ENCODE measurements around the gene SULT1A2.
"Not testable (repeated sequence)": the region's sequence is repeated elsewhere in the genome, so short reads cannot be mapped to it uniquely, and the experiment has no call there.

SULT1A2 gene

GRCh38 chr16:28612359-28613280 is 15.8 kb upstream of the SULT1A2 start:
- H4K91ac ChIP-seq (ENCODE audit: low read depth, low read length); H3K4me1 ChIP-seq (ENCODE audit: control insufficient read depth in 1 of 2, insufficient read depth in 2 of 2, low read length in 2 of 2); H3K4me2 ChIP-seq (ENCODE audit: low read length); H4K8ac ChIP-seq (ENCODE audit: low read depth, low read length); H2BK5ac ChIP-seq (ENCODE audit: low read depth, low read length, poor library complexity); H2BK120ac ChIP-seq (ENCODE audit: insufficient read depth, low read length, poor library complexity); H4K12ac ChIP-seq (ENCODE audit: low read depth, low read length); H3K79me1 ChIP-seq (ENCODE audit: low read length); H3K27me3 ChIP-seq (ENCODE audit: insufficient read depth, low read length); H3K4me3 ChIP-seq (ENCODE audit: low read depth, low read length); H3K9me3 ChIP-seq (ENCODE audit: insufficient read depth, low read depth, low read length); H2AK5ac ChIP-seq (ENCODE audit: low read length); DNase-seq; H3K27ac ChIP-seq (ENCODE audit: low read depth, low read length); H3K14ac ChIP-seq (ENCODE audit: low read length); H3K36me3 ChIP-seq (ENCODE audit: control insufficient read depth in 1 of 2, insufficient read depth in 2 of 2, low read length in 2 of 2); H3K9ac ChIP-seq (ENCODE audit: low read length); H3K23ac ChIP-seq (ENCODE audit: low read length); H3K18ac ChIP-seq (ENCODE audit: low read length); H2AFZ ChIP-seq (ENCODE audit: insufficient read depth, low read length, poor library complexity); H3K79me2 ChIP-seq (ENCODE audit: control insufficient read depth, insufficient read depth, low read length, poor library complexity); H3K4ac ChIP-seq (ENCODE audit: low read depth, low read length); H2BK12ac ChIP-seq (ENCODE audit: low read length): not testable (repeated sequence)
- no CpG with 5 or more reads among the region's 17 CpGs for WGBS (ENCODE audit: extremely low coverage, insufficient coverage, insufficient read length)

- Histone ChIP-seq H4K8ac (ENCODE audit: low read depth, low read length) (no peak overlapping the region), H3K9me3 (ENCODE audit: insufficient read depth, low read depth, low read length) (no peaks in the 10 kb centered on the region), H4K12ac (ENCODE audit: low read depth, low read length) (no peak overlapping the region), H3K18ac (ENCODE audit: low read length) (no peak overlapping the region), H3K79me1 (ENCODE audit: low read length) (no peaks in the 10 kb centered on the region), H3K4me1 (ENCODE audit: control insufficient read depth in 1 of 2, insufficient read depth in 2 of 2, low read length in 2 of 2) (peaks cover 0 to 6% of the 10 kb centered on the region in 2 experiments), H3K4ac (ENCODE audit: low read depth, low read length) (no peak overlapping the region), H3K36me3 (ENCODE audit: control insufficient read depth in 1 of 2, insufficient read depth in 2 of 2, low read length in 2 of 2) (no peaks in the 10 kb centered on the region), H3K9ac (ENCODE audit: low read length) (no peak overlapping the region), H3K4me3 (ENCODE audit: low read depth, low read length) (no peak overlapping the region), H2BK5ac (ENCODE audit: low read depth, low read length, poor library complexity) (no peak overlapping the region), H3K23ac (ENCODE audit: low read length) (no peak overlapping the region), H3K27me3 (ENCODE audit: insufficient read depth, low read length) (no peaks in the 10 kb centered on the region), H3K4me2 (ENCODE audit: low read length) (no peak overlapping the region), H3K14ac (ENCODE audit: low read length) (no peak overlapping the region), H2AFZ (ENCODE audit: insufficient read depth, low read length, poor library complexity) (no peak overlapping the region), H2BK120ac (ENCODE audit: insufficient read depth, low read length, poor library complexity) (no peak overlapping the region), H4K91ac (ENCODE audit: low read depth, low read length) (no peak overlapping the region), H2BK12ac (ENCODE audit: low read length) (no peak overlapping the region), H2AK5ac (ENCODE audit: low read length) (no peak overlapping the region), H3K27ac (ENCODE audit: low read depth, low read length) (no peak overlapping the region), H3K79me2 (ENCODE audit: control insufficient read depth, insufficient read depth, low read length, poor library complexity) (no peaks in the 10 kb centered on the region)
- WGBS (ENCODE audit: extremely low coverage, insufficient coverage, insufficient read length), result no CpG with 5 or more reads among the region's 10 CpGs
- DNase-seq, result no peak
Measured at GRCh38 chr16:28610595-28611191, 13.8 kb upstream of the SULT1A2 start.

GRCh38 chr16:28609631-28610594 is 13.1 kb upstream of the SULT1A2 start, which contains the start of gene SULT1A1:
TSS of gene SULT1A1 (minus strand) at chr16:28610044. CDS start at chr16:28608855, 1,189 bp downstream.
- H3K36me3 ChIP-seq (ENCODE audit: control insufficient read depth in 1 of 2, insufficient read depth in 2 of 2, low read length in 2 of 2), result no peaks in the 10 kb centered on the region
- no peak within 1 kb of the TSS for H2BK5ac ChIP-seq (ENCODE audit: low read depth, low read length, poor library complexity)
- H3K9me3 ChIP-seq (ENCODE audit: insufficient read depth, low read depth, low read length), result no peaks in the 10 kb centered on the region
- no peak within 1 kb of the TSS for H3K18ac ChIP-seq (ENCODE audit: low read length)
- no peak within 1 kb of the TSS for H3K9ac ChIP-seq (ENCODE audit: low read length)
- no CpG with 5 or more reads among the region's 11 CpGs for WGBS (ENCODE audit: extremely low coverage, insufficient coverage, insufficient read length)
- H3K4ac ChIP-seq (ENCODE audit: low read depth, low read length), result no peak within 1 kb of the TSS
- no peaks in the 10 kb centered on the region for H3K27me3 ChIP-seq (ENCODE audit: insufficient read depth, low read length)
- H3K14ac ChIP-seq (ENCODE audit: low read length), result no peak within 1 kb of the TSS
- H4K8ac ChIP-seq (ENCODE audit: low read depth, low read length), result no peak within 1 kb of the TSS
- H3K4me3 ChIP-seq (ENCODE audit: low read depth, low read length), result peak within 1 kb of the TSS; percentile 35
- no peaks in the 10 kb centered on the region for H3K79me2 ChIP-seq (ENCODE audit: control insufficient read depth, insufficient read depth, low read length, poor library complexity)
- H3K4me1 ChIP-seq (ENCODE audit: control insufficient read depth in 1 of 2, insufficient read depth in 2 of 2, low read length in 2 of 2), result peaks cover 0 to 6% of the 10 kb centered on the region in 2 experiments
- no peak within 1 kb of the TSS for H2BK120ac ChIP-seq (ENCODE audit: insufficient read depth, low read length, poor library complexity)
- no peak within 1 kb of the TSS for H3K23ac ChIP-seq (ENCODE audit: low read length)
- H2AFZ ChIP-seq (ENCODE audit: insufficient read depth, low read length, poor library complexity), result no peak within 1 kb of the TSS
- peak; percentile 82 to 90 for DNase-seq
- H3K79me1 ChIP-seq (ENCODE audit: low read length), result no peaks in the 10 kb centered on the region
- H2BK12ac ChIP-seq (ENCODE audit: low read length), result no peak within 1 kb of the TSS
- H3K4me2 ChIP-seq (ENCODE audit: low read length), result no peak within 1 kb of the TSS
- no peak within 1 kb of the TSS for H3K27ac ChIP-seq (ENCODE audit: low read depth, low read length)
- no peak within 1 kb of the TSS for H2AK5ac ChIP-seq (ENCODE audit: low read length)
- H4K91ac ChIP-seq (ENCODE audit: low read depth, low read length), result no peak within 1 kb of the TSS
- H4K12ac ChIP-seq (ENCODE audit: low read depth, low read length), result no peak within 1 kb of the TSS

- not testable (repeated sequence) for H2AFZ ChIP-seq (ENCODE audit: insufficient read depth, low read length, poor library complexity); H2BK120ac ChIP-seq (ENCODE audit: insufficient read depth, low read length, poor library complexity); H4K8ac ChIP-seq (ENCODE audit: low read depth, low read length); H3K9me3 ChIP-seq (ENCODE audit: insufficient read depth, low read depth, low read length); H3K14ac ChIP-seq (ENCODE audit: low read length); H3K27ac ChIP-seq (ENCODE audit: low read depth, low read length); H3K79me1 ChIP-seq (ENCODE audit: low read length); H3K4ac ChIP-seq (ENCODE audit: low read depth, low read length); H3K23ac ChIP-seq (ENCODE audit: low read length); H2BK12ac ChIP-seq (ENCODE audit: low read length); H3K36me3 ChIP-seq (ENCODE audit: control insufficient read depth in 1 of 2, insufficient read depth in 2 of 2, low read length in 2 of 2); H3K27me3 ChIP-seq (ENCODE audit: insufficient read depth, low read length); H4K91ac ChIP-seq (ENCODE audit: low read depth, low read length); DNase-seq; H2AK5ac ChIP-seq (ENCODE audit: low read length); H3K4me2 ChIP-seq (ENCODE audit: low read length); H4K12ac ChIP-seq (ENCODE audit: low read depth, low read length); H3K18ac ChIP-seq (ENCODE audit: low read length); H3K9ac ChIP-seq (ENCODE audit: low read length); H3K79me2 ChIP-seq (ENCODE audit: control insufficient read depth, insufficient read depth, low read length, poor library complexity); H3K4me1 ChIP-seq (ENCODE audit: control insufficient read depth in 1 of 2, insufficient read depth in 2 of 2, low read length in 2 of 2); H2BK5ac ChIP-seq (ENCODE audit: low read depth, low read length, poor library complexity)
- no CpG with 5 or more reads among the region's 11 CpGs for WGBS (ENCODE audit: extremely low coverage, insufficient coverage, insufficient read length)
- peak overlapping the region; percentile 35 for H3K4me3 ChIP-seq (ENCODE audit: low read depth, low read length)
Measured at GRCh38 chr16:28608867-28609596, 12.2 kb upstream of the SULT1A2 start.
